COR-L47 (cell line): ENCODE measurements around the gene STIM1.
"Not testable (repeated sequence)": the region's sequence is repeated elsewhere in the genome, so short reads cannot be mapped to it uniquely, and the experiment has no call there.

Experiments used
- DNase-seq: peaks from one replicate; lab custom pipeline; 2025; lab: John Stamatoyannopoulos, UW

STIM1 gene

GRCh38 chr11:3983101-3983500 is 127.6 kb downstream of the STIM1 start:
- DNase-seq: no peak

- no peak for DNase-seq
Measured at GRCh38 chr11:3984896-3985295, 129.4 kb downstream of the STIM1 start.

DNA sequence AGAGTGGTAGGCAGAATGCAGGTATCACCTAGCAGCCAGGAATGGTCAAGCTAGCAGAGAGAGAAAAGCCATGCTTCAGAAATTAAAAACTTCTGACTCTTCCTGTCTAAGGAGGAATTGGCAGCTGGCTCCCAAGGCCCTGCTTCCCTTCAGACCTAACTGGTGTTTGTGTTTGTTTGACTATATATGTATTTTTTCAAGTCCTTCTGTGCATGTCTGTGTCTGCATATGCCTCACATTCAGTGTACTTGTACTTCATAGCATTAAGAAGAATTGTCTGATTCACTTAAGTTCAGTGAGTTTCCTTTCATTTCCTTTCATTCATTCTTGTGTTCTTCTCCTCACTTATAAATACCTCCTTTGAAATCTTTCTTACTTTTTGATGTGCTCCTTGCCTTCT is 130.2 kb downstream of the STIM1 start:
- DNase-seq: no peak

DNA sequence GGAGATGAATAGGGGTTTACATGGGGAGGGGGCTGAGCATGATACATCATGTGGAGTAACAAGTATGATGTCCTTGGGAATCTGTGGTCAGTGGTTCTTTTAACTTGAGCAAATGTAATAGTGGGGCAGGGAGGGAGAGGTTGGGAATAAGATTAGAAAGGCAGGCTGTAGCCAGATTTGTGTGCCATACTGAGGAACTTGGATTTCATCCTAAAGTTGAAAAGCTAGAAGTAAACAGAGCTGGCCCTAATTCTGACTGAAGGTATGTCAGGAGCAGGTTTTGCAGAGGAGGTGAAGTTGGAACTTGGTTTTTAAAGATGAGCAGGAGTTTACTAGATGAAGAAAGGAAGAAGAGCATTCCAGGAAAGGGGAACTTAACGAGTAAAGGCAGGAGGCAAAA is 130.8 kb downstream of the STIM1 start:
- no peak for DNase-seq

- DNase-seq: no peak
Measured at GRCh38 chr11:3989276-3989920, 133.9 kb downstream of the STIM1 start.

- no peak for DNase-seq
Measured at GRCh38 chr11:3989921-3990290, 134.4 kb downstream of the STIM1 start.

GRCh38 chr11:3990406-3990805 is 134.9 kb downstream of the STIM1 start:
- DNase-seq: no peak

GRCh38 chr11:3992964-3993363 is 137.5 kb downstream of the STIM1 start:
- no peak for DNase-seq

- no peak for DNase-seq
Measured at GRCh38 chr11:3994030-3994640, 138.7 kb downstream of the STIM1 start.

DNA sequence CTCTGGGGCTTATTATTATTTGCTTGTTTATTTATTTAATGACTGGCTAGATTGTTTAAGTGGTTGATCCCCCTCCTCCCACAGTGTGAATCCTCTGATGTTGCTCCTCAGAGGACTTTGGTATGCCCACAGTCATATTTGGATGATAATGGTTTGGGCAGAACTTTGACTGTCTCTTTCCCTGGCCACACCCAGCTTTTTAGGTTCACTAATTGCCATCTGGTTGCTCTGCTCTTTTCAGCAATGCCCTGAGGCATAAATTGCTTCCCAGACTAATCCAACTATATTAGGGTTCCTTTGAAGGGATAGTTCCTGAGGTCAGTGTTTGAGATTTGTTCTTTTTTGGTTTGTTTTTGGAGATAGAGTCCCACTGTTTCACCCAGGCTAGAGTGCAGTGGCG is 139.8 kb downstream of the STIM1 start:
- DNase-seq: no peak

- no peak for DNase-seq
Measured at GRCh38 chr11:3995949-3996554, 140.6 kb downstream of the STIM1 start.

DNA sequence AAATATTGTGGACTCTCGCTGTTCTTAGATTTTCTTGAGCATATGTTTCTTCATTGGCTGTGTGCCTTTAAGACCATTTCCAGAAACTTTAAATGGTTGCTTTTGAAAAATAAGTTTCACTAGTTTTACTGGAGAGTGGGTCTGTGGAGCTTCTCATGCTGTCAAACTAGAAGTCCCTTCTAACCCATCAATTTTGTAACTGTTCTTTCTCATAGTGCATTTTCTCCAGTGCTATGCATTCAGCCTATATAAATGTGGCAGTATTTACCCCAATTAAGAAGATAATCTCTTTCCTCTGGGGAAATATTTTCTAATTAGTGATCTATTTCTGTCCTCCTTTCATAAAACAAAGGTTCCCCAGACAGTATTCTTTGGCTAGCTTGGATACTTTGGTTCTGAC is 141.2 kb downstream of the STIM1 start:
- DNase-seq: no peak

- DNase-seq: not testable (repeated sequence)
Measured at GRCh38 chr11:4004753-4005152, 149.3 kb downstream of the STIM1 start.

DNA sequence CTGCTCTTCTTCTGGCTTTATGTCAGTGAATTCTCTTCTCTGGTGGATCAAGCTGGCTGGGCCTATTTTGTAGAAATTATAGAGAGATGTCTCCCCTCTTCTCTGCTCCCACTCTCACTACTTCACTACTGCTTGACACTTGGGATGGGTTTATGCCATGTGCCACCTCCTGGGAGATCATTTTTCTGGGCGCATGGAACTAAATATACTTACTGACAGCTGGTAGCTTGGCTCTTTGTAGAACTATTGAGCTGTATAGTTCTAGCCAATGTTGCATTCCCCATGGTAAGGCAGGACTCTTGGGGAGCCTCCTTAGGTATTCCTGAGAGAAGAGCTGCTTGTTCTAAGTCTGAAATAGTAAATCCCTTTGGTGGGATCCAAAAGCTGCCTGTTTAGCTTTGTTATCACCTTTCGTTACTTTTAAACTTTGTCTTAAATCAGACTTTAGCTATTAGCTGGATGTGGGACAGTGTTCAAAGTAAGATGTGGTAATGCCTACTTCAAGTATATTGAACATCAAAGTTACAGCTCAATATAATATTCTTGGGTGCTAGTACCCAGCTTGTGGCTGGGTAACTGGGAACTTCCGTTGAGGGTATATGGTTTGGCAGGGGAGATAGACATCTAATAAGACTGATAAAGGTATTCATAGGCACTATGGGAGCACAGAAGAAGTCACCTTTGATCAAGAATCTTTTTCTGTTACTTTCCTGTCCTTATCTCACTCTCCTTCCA is 151.6 kb downstream of the STIM1 start:
- DNase-seq: no peak

- no peak for DNase-seq
Measured at GRCh38 chr11:4008116-4008515, 152.7 kb downstream of the STIM1 start.

- DNase-seq: not testable (repeated sequence)
Measured at GRCh38 chr11:4016602-4017001, 161.1 kb downstream of the STIM1 start.

GRCh38 chr11:4017129-4017528 is 161.7 kb downstream of the STIM1 start:
- no peak for DNase-seq

DNA sequence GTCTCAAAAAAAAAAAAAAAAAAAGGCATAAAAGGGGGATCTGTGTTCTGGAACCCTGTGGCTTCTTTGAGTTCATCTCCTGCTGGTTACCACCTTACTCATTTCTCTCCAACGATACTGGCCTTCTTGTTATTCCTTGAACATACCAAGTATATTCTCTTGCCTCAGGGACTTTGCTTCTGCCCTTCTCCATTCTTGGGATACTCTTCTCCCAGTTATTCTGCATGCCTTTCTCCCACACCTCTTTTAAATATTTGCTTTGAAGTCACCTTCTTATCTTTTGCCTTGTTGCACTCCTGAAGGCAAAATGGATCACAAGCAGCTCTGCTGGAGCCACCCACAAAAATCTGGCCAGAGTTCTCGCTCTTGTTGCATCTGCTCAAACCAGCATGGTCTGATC is 163.2 kb downstream of the STIM1 start:
- DNase-seq: no peak

- DNase-seq: no peak
Measured at GRCh38 chr11:4019891-4020290, 164.4 kb downstream of the STIM1 start.

DNA sequence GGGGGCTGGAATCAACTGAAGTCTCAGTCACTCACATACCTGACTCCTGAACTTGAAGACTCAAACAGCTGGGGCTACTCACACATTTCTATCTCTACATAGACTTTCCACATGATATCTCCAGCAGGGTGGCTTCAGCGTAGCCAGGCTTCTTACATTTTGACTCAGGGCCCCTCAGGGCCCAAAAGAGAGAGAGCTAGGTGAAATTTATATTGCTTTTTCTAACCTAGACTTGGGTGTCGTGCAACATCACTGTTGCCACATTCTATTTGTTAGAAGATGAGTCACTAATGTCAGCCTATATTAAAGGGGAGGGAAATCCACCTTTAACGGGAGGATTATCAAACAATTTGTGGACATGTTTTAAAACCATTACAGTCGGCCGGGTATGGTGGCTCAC is 167.2 kb downstream of the STIM1 start:
- no peak for DNase-seq

- peak; percentile 25 for DNase-seq
Measured at GRCh38 chr11:4025248-4025966, 169.9 kb downstream of the STIM1 start.

DNA sequence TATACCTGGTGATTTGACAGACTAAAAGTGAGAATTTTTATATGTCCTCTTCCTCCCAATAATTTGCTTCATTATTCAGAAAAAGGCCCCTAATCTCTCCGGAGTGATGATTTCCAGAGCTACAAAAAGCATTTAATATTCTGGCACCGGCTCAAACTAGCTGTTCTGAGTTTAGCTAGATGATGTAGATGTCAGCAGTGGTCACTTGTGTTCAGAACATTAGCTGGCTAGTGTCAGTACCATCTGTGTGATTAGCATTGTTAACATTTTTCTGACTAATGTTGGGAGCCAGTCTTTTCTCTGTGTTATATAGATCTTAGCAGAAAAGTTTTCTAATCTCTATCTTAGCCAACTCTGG is 170.5 kb downstream of the STIM1 start:
- no peak for DNase-seq

- no peak for DNase-seq
Measured at GRCh38 chr11:4026389-4026788, 170.9 kb downstream of the STIM1 start.
